Measurements from ENCODE around the gene GYPB. TPM values are rescaled to one million over a fixed set of nuclear protein-coding genes. Genes with fewer than 3 reads are reported as not detected.
"Not testable (repeated sequence)": the region's sequence is repeated elsewhere in the genome, so short reads cannot be mapped to it uniquely, and the experiment has no call there.

The GYPB gene
- total RNA-seq, 4 donors from 2014 or later: not detected

DNA sequence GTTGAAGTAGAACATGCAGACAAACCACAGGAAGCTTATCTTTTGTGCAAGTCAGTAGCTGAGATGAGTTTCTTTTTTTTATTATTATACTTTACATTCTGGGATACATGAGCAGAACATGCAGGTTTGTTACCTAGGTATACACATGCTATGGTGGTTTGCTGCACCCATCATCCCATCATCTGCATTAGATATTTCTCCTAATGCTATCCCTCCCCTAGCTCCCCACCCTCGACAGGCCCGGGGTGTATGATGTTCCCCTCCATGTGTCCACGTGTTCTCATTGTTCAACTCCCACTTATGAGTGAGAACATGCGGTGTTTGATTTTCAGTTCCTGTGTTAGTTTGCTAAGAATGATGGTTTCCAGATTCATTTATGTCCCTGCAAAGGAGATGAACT is 11.5 kb upstream of the GYPB start:
- H3K36me3 ChIP-seq; DNase-seq (ENCODE audit: low spot score in 2 of 2); H3K9me3 ChIP-seq; H3K27me3 ChIP-seq; H3K27ac ChIP-seq; H3K4me1 ChIP-seq; H3K4me3 ChIP-seq: not testable (repeated sequence)
- WGBS, 2 donors: 62 to 66% methylated on average over 4 of the region's 4 CpGs

DNA sequence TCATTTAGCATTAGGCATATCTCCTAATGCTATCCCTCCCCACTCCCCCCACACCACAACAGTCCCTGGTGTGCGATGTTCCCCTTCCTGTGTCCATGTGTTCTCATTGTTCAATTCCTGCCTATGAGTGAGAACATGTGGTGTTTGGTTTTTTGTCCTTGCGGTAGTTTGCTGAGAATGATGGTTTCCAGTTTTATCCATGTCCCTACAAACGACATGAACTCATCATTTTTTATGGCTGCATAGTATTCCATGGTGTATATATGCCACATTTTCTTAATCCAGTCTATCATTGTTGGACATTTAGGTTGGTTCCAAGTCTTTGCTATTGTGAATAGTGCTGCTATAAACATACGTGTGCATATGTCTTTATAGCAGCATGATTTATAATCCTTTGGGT is 7.5 kb upstream of the GYPB start:
- DNase-seq (ENCODE audit: low spot score in 2 of 2); H3K4me3 ChIP-seq; H3K27ac ChIP-seq; H3K27me3 ChIP-seq; H3K9me3 ChIP-seq; H3K4me1 ChIP-seq; H3K36me3 ChIP-seq: not testable (repeated sequence)
- 88 to 91% methylated on average over 4 of the region's 4 CpGs for WGBS, 2 donors

DNA sequence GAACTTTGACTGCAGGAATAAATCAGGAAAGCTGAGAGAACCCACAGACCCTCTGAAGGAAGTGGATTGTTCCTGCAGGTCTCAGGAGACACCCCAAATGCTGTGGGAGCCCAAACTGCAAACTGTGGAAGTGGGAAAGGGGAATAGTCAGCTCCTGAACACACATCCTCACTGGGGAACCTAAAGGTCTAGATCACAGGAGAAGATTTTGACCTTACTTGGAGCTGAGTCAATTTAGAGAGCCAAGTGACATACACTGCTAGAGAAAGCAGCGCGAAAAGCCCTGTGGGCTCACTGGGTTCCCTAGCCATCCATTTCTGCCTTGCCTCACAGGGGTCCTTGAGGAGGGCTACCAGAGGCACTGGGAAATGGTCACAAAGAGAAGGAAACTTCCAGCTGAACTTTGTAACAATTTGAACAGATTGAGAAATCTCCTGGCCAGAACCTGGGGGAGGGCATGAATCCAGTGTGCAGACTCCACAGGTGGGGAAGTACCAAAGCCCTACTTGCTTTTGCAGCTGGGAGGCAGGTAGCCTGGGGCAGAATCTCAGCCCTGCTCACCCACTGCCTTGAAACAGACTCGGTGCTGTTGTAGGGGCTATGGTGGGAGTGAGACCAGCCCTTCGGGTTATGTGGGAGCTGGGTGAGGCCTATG is 5.3 kb upstream of the GYPB start:
- DNase-seq (ENCODE audit: low spot score in 2 of 2): not testable (repeated sequence)
- 61% methylated on average over 4 of the region's 4 CpGs for WGBS, 2 donors

DNA sequence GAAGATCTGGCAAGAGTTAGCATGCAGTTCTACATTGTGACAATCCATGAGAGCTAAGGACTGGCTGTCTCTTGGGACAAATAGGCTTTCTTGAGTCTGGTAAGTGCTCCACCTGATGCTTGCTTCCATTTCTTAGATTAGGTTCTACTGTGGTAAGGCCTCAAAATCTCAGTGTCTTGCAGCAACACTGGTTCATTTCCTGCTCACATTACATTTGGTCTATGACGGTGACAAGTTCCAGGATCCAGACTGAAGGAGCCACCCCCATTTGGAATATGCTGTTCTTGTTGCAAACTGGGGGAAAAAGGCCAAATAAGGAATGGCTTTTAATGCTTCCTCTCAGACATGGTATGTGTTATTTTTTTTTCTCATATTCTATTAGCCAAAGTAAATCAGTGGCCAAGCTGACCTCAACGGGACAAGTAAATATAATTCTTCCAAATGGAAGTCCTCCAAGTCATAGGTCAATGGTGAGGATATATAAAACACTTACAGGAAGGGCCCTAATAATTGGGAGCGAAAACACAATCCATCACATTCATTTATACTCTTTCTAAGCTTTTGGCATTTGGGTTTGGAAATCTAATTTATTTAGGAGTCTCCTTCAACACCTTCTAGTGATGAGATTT is 3.7 kb upstream of the GYPB start:
- H3K4me1 ChIP-seq; DNase-seq (ENCODE audit: low spot score in 2 of 2); H3K27ac ChIP-seq; H3K27me3 ChIP-seq; H3K36me3 ChIP-seq; H3K4me3 ChIP-seq; H3K9me3 ChIP-seq: not testable (repeated sequence)
- 45 to 64% methylated on average over 3 of the region's 3 CpGs for WGBS, 2 donors

More for the DNA sequence above, 5.3 kb upstream of the GYPB start:
- H3K4me3 ChIP-seq, H3K27ac ChIP-seq, H3K36me3 ChIP-seq, H3K9me3 ChIP-seq, H3K27me3 ChIP-seq, H3K4me1 ChIP-seq: not testable (repeated sequence)

DNA sequence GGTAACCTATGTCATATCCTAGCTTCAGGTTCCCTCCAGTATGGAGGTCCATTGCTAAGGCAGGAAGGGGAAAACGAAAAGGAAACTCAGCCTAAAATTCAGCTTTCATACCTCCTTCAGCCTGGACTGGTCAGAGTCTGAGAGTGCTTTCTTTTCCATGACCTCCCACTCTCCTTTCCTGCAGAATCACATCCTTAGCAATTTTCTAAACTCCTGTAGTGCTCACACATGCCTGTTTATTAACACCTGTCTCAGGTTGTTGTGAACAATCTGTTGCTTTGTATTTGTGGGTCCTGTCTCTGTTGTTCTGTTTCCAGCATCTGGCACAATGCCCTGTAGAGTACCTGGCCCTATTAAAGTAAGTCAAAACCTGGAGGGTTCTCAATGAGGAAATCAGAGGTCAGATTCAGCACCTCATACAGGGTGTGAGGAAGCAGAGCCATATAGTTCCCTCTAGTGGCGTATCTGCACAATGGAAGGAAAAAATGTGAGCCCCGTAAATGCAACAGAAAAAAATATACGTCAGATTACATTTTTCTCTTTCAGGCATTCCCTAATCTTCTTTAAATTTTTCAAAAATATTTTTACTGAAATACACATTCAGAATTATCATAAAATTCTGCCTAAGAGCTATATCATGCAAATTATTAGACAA is 2.3 kb upstream of the GYPB start:
- not testable (repeated sequence) for H3K4me1 ChIP-seq; DNase-seq (ENCODE audit: low spot score in 2 of 2); H3K36me3 ChIP-seq; H3K27ac ChIP-seq; H3K9me3 ChIP-seq; H3K4me3 ChIP-seq; H3K27me3 ChIP-seq
- 32 to 42% methylated on average over 4 of the region's 4 CpGs for WGBS, 2 donors
- TF ChIP-seq, protein P1, sequence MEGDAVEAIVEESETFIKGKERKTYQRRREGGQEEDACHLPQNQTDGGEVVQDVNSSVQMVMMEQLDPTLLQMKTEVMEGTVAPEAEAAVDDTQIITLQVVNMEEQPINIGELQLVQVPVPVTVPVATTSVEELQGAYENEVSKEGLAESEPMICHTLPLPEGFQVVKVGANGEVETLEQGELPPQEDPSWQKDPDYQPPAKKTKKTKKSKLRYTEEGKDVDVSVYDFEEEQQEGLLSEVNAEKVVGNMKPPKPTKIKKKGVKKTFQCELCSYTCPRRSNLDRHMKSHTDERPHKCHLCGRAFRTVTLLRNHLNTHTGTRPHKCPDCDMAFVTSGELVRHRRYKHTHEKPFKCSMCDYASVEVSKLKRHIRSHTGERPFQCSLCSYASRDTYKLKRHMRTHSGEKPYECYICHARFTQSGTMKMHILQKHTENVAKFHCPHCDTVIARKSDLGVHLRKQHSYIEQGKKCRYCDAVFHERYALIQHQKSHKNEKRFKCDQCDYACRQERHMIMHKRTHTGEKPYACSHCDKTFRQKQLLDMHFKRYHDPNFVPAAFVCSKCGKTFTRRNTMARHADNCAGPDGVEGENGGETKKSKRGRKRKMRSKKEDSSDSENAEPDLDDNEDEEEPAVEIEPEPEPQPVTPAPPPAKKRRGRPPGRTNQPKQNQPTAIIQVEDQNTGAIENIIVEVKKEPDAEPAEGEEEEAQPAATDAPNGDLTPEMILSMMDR (IDR thresholded peaks at IDR 0.05): peak in 3 of 5 experiments; percentile 28 to 44 (median 34)

DNA sequence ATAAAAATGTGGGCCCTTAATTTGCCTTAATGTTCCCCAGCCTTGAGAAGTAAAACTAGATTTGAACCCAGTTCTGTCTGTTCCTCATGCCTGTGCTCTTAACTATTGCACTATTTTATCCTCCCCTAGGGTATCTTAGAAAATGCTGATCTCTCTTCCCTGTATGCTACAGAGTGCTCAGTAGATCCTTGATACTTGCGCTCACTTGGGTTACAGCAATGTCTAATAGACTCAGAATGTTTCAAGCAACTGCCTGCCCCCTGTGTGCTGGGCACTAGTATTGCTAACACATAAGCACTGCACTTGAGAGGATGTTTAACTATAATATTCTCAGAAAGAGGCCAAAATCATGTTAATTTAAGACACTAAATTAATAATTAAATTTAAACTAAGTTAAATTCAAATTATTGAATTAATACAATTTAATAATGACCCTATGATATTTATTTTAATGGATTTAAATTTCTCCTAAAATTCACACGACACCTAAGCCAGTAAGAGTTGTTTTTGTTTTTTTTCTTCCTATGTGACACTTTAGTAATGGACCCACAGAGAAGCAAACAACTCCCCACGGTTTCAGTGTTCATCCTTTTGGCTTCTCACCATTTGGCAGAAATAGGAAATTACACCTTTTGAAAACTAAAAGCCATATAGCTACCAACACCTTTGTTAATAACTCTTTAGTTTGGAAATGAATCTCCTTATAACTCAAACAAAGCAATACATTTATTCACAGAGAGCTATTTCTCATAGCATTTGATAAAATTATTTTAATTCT is 768 bp downstream of the GYPB start:
- H3K9me3 ChIP-seq; H3K36me3 ChIP-seq; H3K27ac ChIP-seq; H3K4me1 ChIP-seq; DNase-seq (ENCODE audit: low spot score in 2 of 2); H3K4me3 ChIP-seq; H3K27me3 ChIP-seq: not testable (repeated sequence)
- 76 to 80% methylated on average over 3 of the region's 3 CpGs for WGBS, 2 donors

DNA sequence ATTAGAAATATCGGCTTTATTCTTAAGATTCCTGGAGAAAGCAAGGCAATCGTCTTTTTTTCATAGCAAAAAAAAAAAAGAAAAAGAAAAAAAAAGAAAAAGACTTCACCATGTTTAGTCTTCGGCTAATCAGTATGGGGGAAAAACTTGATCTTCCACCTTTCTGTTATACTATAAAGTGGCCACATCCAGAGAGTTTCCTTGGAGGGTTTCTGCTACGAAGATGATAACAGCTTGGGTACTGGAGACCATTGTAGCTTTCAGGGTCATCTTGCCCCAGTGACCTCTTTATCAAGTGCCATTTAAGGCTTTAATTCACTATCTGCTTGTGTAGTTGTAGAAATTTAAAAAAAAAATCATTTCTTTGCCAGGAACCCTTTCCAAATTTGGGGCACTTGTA is 1.9 kb downstream of the GYPB start:
- H3K27ac ChIP-seq; DNase-seq (ENCODE audit: low spot score in 2 of 2); H3K36me3 ChIP-seq; H3K4me3 ChIP-seq; H3K4me1 ChIP-seq; H3K9me3 ChIP-seq; H3K27me3 ChIP-seq: not testable (repeated sequence)
- 85 to 88% methylated on average over 4 of the region's 4 CpGs for WGBS, 2 donors

DNA sequence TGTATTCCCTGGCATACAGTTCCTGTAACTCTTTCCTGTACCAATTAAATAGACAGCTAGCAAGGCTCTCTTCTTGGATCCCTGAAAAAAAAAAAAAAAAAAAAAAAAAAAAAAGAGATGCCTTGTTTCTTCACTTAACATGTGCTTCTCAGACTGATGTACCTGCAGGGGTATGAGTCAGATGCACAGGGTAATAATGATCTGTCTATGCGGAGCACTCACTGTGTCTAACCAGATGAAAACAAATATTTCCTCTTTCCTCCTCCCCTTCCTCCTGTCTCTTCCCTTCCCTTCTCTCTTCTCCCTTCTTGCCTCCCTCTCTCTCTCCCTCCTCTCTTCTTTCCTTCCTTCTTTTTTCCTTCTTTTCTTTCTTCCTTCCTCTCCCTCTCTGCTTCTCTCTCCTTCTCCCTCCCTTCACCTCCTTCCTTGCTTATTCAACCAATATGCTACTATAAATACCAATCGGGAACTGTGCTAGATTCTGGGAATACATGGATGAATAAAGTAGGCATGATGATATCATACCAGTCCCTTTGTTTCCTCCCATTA is 3.0 kb downstream of the GYPB start:
- not testable (repeated sequence) for H3K27me3 ChIP-seq; H3K36me3 ChIP-seq; H3K27ac ChIP-seq; DNase-seq (ENCODE audit: low spot score in 2 of 2); H3K4me3 ChIP-seq; H3K9me3 ChIP-seq; H3K4me1 ChIP-seq
- WGBS, 2 donors: 86% methylated on average over 2 of the region's 2 CpGs
